Keratinocyte (primary cell): ENCODE results near the gene ADAMTSL5. TPM values are rescaled to one million over a fixed set of nuclear protein-coding genes. Genes with fewer than 3 reads are reported as not detected.
A peak's percentile ranks its signal among the peaks of the same experiment; 100 is the strongest.

Source experiments
- DNase-seq: peaks from one replicate; pipeline ENCODE4 v3.0.0-alpha.2; 2011; ENCODE audit warnings: low read depth, missing footprints, low spot score
- FAIRE-seq: peaks from 2 replicates; lab custom pipeline; 2011; peaks lifted over from hg19 to GRCh38; lab: Jason Lieb, UNC
- H2AFZ ChIP-seq: 2 replicates; pipeline ENCODE4 v1.6.0; 2012; ENCODE audit warnings: low read length, control low read depth, inconsistent platforms; ENCODE audit not compliant: control insufficient read depth
- H3K27ac ChIP-seq: 2 replicates; pipeline ENCODE4 v1.5.1; 2011; ENCODE audit warnings: low read length; ENCODE audit not compliant: control insufficient read depth, insufficient read depth
- H3K27me3 ChIP-seq: 3 replicates; pipeline ENCODE4 v1.6.0; 2011; ENCODE audit warnings: low read length; ENCODE audit not compliant: control insufficient read depth, insufficient read depth; ENCODE audit errors: extremely low read depth
- H3K36me3 ChIP-seq, 2 experiments: 2 replicates in 1 of 2; 3 replicates in 1 of 2; pipeline ENCODE4 v1.5.1; 2011; ENCODE audit warnings: low read length in 2 of 2, mild to moderate bottlenecking in 1 of 2; ENCODE audit not compliant: control insufficient read depth in 2 of 2, insufficient read depth in 2 of 2; ENCODE audit errors: extremely low read depth in 1 of 2
- H3K4me1 ChIP-seq: 3 replicates; pipeline ENCODE4 v1.5.1; 2011; ENCODE audit warnings: low read length; ENCODE audit not compliant: control insufficient read depth, insufficient read depth; ENCODE audit errors: extremely low read depth
- H3K4me2 ChIP-seq: 3 replicates; pipeline ENCODE4 v1.6.0; 2011; ENCODE audit warnings: low read depth, low read length; ENCODE audit not compliant: control insufficient read depth, insufficient read depth; ENCODE audit errors: extremely low read depth
- H3K4me3 ChIP-seq, 3 experiments: fragments of 200-600 bp in 1 of 3; sonication (generic) in 1 of 3; 2 replicates in 2 of 3; 3 replicates in 1 of 3; pipeline ENCODE4 v1.5.1; 2011 to 2016; ENCODE audit warnings: low read length in 3 of 3, mild to moderate bottlenecking in 3 of 3, control low read depth in 2 of 3, inconsistent platforms in 1 of 3, low read depth in 1 of 3, mixed read lengths in 1 of 3, mixed run types in 1 of 3, moderate library complexity in 1 of 3; ENCODE audit not compliant: control insufficient read depth in 2 of 3, insufficient read depth in 2 of 3; ENCODE audit errors: extremely low read depth in 1 of 3
- H3K79me2 ChIP-seq: 2 replicates; pipeline ENCODE4 v1.6.0; 2012; ENCODE audit warnings: low read length; ENCODE audit not compliant: control insufficient read depth, insufficient read depth
- H3K9ac ChIP-seq: 3 replicates; pipeline ENCODE4 v1.6.0; 2011; ENCODE audit warnings: low read length; ENCODE audit not compliant: control insufficient read depth, insufficient read depth; ENCODE audit errors: extremely low read depth
- H3K9me1 ChIP-seq: 3 replicates; pipeline ENCODE4 v1.6.0; 2011; ENCODE audit warnings: low read length; ENCODE audit not compliant: control insufficient read depth, insufficient read depth; ENCODE audit errors: extremely low read depth
- H3K9me3 ChIP-seq: 2 replicates; pipeline ENCODE4 v1.5.1; 2012; ENCODE audit warnings: low read depth, low read length; ENCODE audit not compliant: control insufficient read depth
- H4K20me1 ChIP-seq: 3 replicates; pipeline ENCODE4 v1.6.0; 2011; ENCODE audit warnings: low read length; ENCODE audit not compliant: control insufficient read depth, insufficient read depth; ENCODE audit errors: extremely low read depth
- CTCF ChIP-seq, 3 experiments: IDR thresholded peaks in 1 of 3; conservative IDR thresholded peaks in 1 of 3; optimal IDR thresholded peaks in 1 of 3; 2 replicates in 2 of 3; 3 replicates in 1 of 3; pipeline versions ENCODE3 to v1.5.1; 2011; ENCODE audit warnings: low read length in 3 of 3, mild to moderate bottlenecking in 3 of 3, moderate library complexity in 2 of 3, control low read depth in 1 of 3, inconsistent platforms in 1 of 3; ENCODE audit not compliant: insufficient read depth in 2 of 3; ENCODE audit errors: extremely low read depth in 1 of 3
- EZH2 ChIP-seq: IDR thresholded peaks from one replicate; pipeline ENCODE4 v1.6.1; 2012; ENCODE audit warnings: inconsistent platforms, mild to moderate bottlenecking, low read length, moderate library complexity
- dilution Hi-C: fragments of 300-500 bp; cut with MboI; formaldehyde crosslinking; loops from one replicate; pipeline ENCODE4 v1.7.0; 2020; ENCODE audit warnings: low sequenced_read_pairs; ENCODE audit not compliant: extremely low pct_ligation_motif_present
- polyA plus RNA-seq, 5 experiments: library from polyadenylated mRNA; depleted of rRNA in 3 of 5; stranded (reverse) in 3 of 5; stranded (forward) in 1 of 5; unstranded in 1 of 5; fragments of >200 nt; gene quantifications; 1 replicate in 1 of 5; 2 replicates in 3 of 5; 3 replicates in 1 of 5; pipeline versions ENCODE4 v1.2.1 to v1.2.3, GENCODE V29; 2011 to 2012; ENCODE audit warnings: missing spikeins in 2 of 5, low read depth in 1 of 5, low replicate concordance in 1 of 5

Gene ADAMTSL5
- polyA plus RNA-seq, 1 donor (not counting 4 experiments of a cell fraction or from before 2014, with no cell fraction given): 4.2 TPM

DNA sequence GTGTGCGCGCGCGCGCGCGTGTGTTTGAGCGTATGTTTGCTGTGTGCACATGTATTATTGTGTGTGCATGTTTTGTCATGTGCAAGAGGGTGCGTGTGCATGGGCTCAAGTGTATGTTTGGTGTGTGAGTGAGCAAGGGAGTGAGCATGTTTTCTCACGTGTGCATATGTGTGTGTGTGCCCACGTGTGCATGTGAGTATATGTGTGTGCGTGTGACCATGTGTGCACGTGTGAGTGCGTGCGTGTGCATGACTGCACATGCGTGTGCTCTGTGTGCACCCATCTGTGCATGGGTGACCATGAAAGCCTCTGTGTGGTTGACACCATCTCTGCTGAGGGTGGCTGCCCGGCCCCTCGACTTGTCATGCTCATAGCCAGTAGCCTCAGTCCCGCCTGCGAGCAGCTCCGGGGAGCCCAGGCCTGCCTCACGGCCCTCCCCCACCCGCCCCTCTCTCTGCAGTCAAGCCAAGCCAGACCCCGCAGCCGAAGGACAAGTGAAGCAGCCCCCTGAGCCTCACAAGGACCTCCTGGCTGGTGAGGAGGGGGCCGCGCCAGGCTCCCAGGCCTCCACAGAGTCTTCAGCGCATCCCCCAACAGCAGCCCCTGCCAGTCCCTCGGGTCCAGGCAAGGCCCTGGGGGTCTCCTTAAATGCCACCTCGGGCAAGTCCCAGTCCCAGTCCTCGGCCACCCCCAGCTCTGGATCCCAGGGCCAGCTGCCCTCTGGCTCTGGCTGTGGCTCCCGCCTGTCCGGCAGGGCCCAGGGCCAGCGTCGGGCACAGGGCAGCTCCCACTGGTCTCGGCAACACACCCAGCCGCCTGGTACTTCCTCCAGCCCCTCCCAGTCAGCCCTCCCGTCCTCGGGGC is 15.9 kb downstream of the ADAMTSL5 start:
- H3K27ac ChIP-seq: no peak overlapping the region
- H3K79me2 ChIP-seq: no peaks in the 10 kb centered on the region
- peak overlapping the region; percentile 75 for H3K4me2 ChIP-seq
- TF ChIP-seq CTCF (optimal IDR thresholded peaks at IDR 0.05 in 1 of 3, IDR thresholded peaks at IDR 0.05 in 1 of 3, conservative IDR thresholded peaks at IDR 0.05 in 1 of 3; ENCODE audit: extremely low read depth in 1 of 3, insufficient read depth in 2 of 3, low read length in 3 of 3) (no peak), EZH2 (no peak)
- no peaks in the 10 kb centered on the region for H4K20me1 ChIP-seq
- H2AFZ ChIP-seq: peak overlapping the region; percentile 20
- peaks cover 9% of the 10 kb centered on the region for H3K4me1 ChIP-seq
- FAIRE-seq (no peak), DNase-seq (no peak)
- H3K9me1 ChIP-seq: no peaks in the 10 kb centered on the region
- H3K4me3 ChIP-seq: peak overlapping the region in 2 of 3 experiments; percentile 14 to 34
- H3K27me3 ChIP-seq: no peaks in the 10 kb centered on the region
- dilution Hi-C loops: no loop called here
- H3K36me3 ChIP-seq: no peaks in the 10 kb centered on the region
- no peak overlapping the region for H3K9ac ChIP-seq
- H3K9me3 ChIP-seq: no peaks in the 10 kb centered on the region

- peak overlapping the region; percentile 20 for H2AFZ ChIP-seq
- H4K20me1 ChIP-seq: no peaks in the 10 kb centered on the region
- H3K9me1 ChIP-seq: no peaks in the 10 kb centered on the region
- FAIRE-seq (no peak), DNase-seq (no peak)
- peak overlapping the region; percentile 75 for H3K4me2 ChIP-seq
- H3K36me3 ChIP-seq: no peaks in the 10 kb centered on the region
- peaks cover 16% of the 10 kb centered on the region for H3K4me1 ChIP-seq
- H3K27me3 ChIP-seq: no peaks in the 10 kb centered on the region
- no peak overlapping the region for H3K27ac ChIP-seq
- TF ChIP-seq EZH2 (no peak), CTCF (optimal IDR thresholded peaks at IDR 0.05 in 1 of 3, IDR thresholded peaks at IDR 0.05 in 1 of 3, conservative IDR thresholded peaks at IDR 0.05 in 1 of 3; ENCODE audit: extremely low read depth in 1 of 3, insufficient read depth in 2 of 3, low read length in 3 of 3) (no peak)
- H3K9ac ChIP-seq: peak overlapping the region; percentile 28
- dilution Hi-C loops: no loop called here
- no peaks in the 10 kb centered on the region for H3K79me2 ChIP-seq
- no peaks in the 10 kb centered on the region for H3K9me3 ChIP-seq
- peak overlapping the region in 2 of 3 experiments; percentile 14 to 34 for H3K4me3 ChIP-seq
Observed at GRCh38 chr19:1495799-1496713, 16.8 kb downstream of the ADAMTSL5 start.
